ENCODE measurements around the gene SEMA4D.

The SEMA4D gene

GRCh38 chr9:89528540-89528939 is 30.6 kb upstream of the SEMA4D start:
- WGBS, 2 experiments: 85% methylated on average over 6 of the region's 6 CpGs
- no peak overlapping the region for H3K27ac ChIP-seq (ENCODE audit: insufficient read depth, low read depth, low read length, poor library complexity, severe bottlenecking)

DNA sequence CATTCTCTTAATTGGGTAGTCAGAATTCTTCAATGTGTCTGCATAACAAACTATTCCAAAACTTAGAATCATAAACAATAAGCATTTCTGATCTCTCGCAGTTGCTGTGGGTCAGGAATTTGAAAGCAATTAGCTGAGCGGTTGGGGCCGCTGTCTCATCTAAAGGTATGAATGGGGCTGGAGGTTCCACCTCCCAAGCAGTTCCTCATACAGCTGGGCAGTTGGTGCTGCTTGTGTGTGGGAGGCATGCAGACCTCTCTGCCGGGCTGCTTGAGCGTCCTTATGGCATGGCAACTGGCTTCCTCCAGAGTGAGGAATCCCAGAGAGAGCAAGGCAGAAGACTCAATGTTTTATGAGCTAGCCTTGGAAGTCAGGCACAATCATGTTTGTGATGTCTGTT is 30.2 kb upstream of the SEMA4D start:
- no peaks in the 10 kb centered on the region for H3K36me3 ChIP-seq (ENCODE audit: control insufficient read depth, insufficient read depth, low read length)
- no peaks in the 10 kb centered on the region for H3K4me1 ChIP-seq (ENCODE audit: control insufficient read depth, insufficient read depth, low read length)
- H3K9me3 ChIP-seq (ENCODE audit: control insufficient read depth, low read length): no peaks in the 10 kb centered on the region
- no peak overlapping the region for H3K27ac ChIP-seq (ENCODE audit: insufficient read depth, low read depth, low read length, poor library complexity, severe bottlenecking)
- no peak overlapping the region for H3K4me3 ChIP-seq (ENCODE audit: insufficient read depth, low read depth, low read length)
- 87 to 93% methylated on average over 5 of the region's 5 CpGs for WGBS, 2 experiments
- no peaks in the 10 kb centered on the region for H3K27me3 ChIP-seq (ENCODE audit: control insufficient read depth, insufficient read depth, low read length, poor library complexity, severe bottlenecking)

More at GRCh38 chr9:89528540-89528939, 30.6 kb upstream of the SEMA4D start:
- Histone ChIP-seq H3K4me3 (ENCODE audit: insufficient read depth, low read depth, low read length) (no peak overlapping the region), H3K9me3 (ENCODE audit: control insufficient read depth, low read length) (no peaks in the 10 kb centered on the region), H3K36me3 (ENCODE audit: control insufficient read depth, insufficient read depth, low read length) (no peaks in the 10 kb centered on the region), H3K27me3 (ENCODE audit: control insufficient read depth, insufficient read depth, low read length, poor library complexity, severe bottlenecking) (no peaks in the 10 kb centered on the region), H3K4me1 (ENCODE audit: control insufficient read depth, insufficient read depth, low read length) (no peaks in the 10 kb centered on the region)

DNA sequence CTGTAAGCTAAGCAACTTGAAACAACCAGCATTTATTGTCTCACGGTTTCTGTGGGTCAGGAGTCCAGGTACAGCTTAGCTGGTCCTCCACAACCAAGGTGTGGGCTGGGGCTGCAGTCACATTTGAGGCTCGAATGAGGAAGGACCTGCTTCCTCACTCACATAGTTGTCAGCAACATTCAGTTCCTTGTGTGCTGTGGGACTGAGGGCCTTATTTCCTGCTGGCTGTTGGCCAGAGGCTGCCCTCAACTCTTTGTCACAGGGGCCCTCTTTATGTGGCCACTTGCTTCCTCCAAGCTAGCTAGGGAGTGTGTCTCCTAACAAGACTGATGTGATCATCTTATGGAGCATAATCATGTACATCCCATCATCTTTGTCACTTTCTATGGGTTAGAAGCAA is 29.2 kb upstream of the SEMA4D start:
- Histone ChIP-seq H3K36me3 (ENCODE audit: control insufficient read depth, insufficient read depth, low read length) (no peaks in the 10 kb centered on the region), H3K4me1 (ENCODE audit: control insufficient read depth, insufficient read depth, low read length) (no peaks in the 10 kb centered on the region), H3K27ac (ENCODE audit: insufficient read depth, low read depth, low read length, poor library complexity, severe bottlenecking) (no peak overlapping the region), H3K9me3 (ENCODE audit: control insufficient read depth, low read length) (no peaks in the 10 kb centered on the region), H3K27me3 (ENCODE audit: control insufficient read depth, insufficient read depth, low read length, poor library complexity, severe bottlenecking) (no peaks in the 10 kb centered on the region), H3K4me3 (ENCODE audit: insufficient read depth, low read depth, low read length) (no peak overlapping the region)
- WGBS, 2 experiments: 89 to 92% methylated on average over 2 of the region's 2 CpGs

DNA sequence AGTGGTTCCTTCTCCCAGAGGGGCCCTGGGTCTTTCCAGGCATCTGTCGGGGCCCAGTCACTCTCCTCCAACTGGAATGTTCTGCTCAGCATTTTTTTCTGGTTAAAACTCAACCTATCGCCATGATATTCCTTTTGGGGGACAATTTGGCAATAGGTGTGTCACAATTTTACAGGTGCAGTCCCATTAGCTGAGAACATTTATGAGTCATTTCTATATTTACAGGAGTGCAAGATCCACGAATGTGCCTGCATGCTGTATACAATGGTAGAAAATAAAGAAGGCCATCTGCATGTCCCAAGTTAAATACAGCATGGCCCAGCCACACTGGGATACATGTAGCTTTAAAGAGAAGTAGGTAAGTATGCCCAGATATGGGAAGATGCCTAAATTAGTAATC is 28.8 kb upstream of the SEMA4D start:
- H3K4me3 ChIP-seq (ENCODE audit: insufficient read depth, low read depth, low read length): no peak overlapping the region
- 89 to 91% methylated on average over 3 of the region's 3 CpGs for WGBS, 2 experiments
- no peaks in the 10 kb centered on the region for H3K36me3 ChIP-seq (ENCODE audit: control insufficient read depth, insufficient read depth, low read length)
- H3K27ac ChIP-seq (ENCODE audit: insufficient read depth, low read depth, low read length, poor library complexity, severe bottlenecking): no peak overlapping the region
- no peaks in the 10 kb centered on the region for H3K4me1 ChIP-seq (ENCODE audit: control insufficient read depth, insufficient read depth, low read length)
- H3K9me3 ChIP-seq (ENCODE audit: control insufficient read depth, low read length): no peaks in the 10 kb centered on the region
- H3K27me3 ChIP-seq (ENCODE audit: control insufficient read depth, insufficient read depth, low read length, poor library complexity, severe bottlenecking): no peaks in the 10 kb centered on the region

DNA sequence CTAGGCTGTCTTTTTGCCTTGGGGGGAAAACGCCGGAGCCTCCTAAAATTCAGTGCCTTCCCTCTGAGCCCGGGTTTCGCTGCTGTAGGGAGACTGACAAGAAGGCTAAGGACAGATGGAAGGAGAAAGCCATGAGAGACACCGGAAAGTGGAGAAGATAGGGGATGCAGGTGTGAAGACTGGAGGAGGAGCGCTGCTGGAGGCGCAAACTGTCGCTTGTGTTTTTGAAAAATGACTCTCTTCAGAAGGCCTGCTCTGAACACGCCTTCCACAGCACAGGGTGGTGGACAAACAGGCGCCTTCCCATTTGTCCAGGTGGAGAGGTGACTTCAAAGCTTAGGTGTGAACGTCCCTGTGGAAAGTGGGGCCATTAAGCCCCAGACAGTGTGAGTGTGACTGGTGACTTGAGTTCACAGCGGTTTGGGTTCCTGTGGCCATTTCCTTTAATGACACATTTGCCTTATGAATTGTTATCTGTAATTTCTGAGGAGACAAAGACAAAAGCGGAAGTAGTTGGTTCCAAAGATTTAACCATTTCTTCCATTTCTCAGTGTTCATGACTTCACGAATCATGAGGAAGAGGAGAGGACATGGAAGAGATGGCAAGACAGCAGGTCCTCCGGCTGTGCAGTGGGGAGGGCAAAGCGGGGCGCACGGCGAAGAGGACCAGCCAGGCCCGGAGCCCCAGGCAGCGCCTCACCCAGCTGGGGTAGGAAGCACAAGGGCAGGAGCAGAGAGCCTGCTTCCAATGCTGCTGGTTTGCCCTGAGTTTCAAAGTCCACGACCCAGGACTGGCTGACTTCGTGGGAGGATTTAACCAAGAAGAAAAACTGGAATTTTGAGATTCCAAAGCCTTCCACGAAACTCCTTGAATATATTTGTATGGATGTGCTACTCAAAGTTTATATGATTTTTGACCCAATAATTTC is 27.8 kb upstream of the SEMA4D start:
- 95 to 96% methylated on average over 24 of the region's 24 CpGs for WGBS, 2 experiments
- Histone ChIP-seq H3K9me3 (ENCODE audit: control insufficient read depth, low read length) (no peaks in the 10 kb centered on the region), H3K27ac (ENCODE audit: insufficient read depth, low read depth, low read length, poor library complexity, severe bottlenecking) (no peak overlapping the region), H3K36me3 (ENCODE audit: control insufficient read depth, insufficient read depth, low read length) (no peaks in the 10 kb centered on the region), H3K4me3 (ENCODE audit: insufficient read depth, low read depth, low read length) (no peak overlapping the region), H3K4me1 (ENCODE audit: control insufficient read depth, insufficient read depth, low read length) (no peaks in the 10 kb centered on the region), H3K27me3 (ENCODE audit: control insufficient read depth, insufficient read depth, low read length, poor library complexity, severe bottlenecking) (no peaks in the 10 kb centered on the region)

- no peak overlapping the region for H3K27ac ChIP-seq (ENCODE audit: insufficient read depth, low read depth, low read length, poor library complexity, severe bottlenecking)
- H3K27me3 ChIP-seq (ENCODE audit: control insufficient read depth, insufficient read depth, low read length, poor library complexity, severe bottlenecking): no peaks in the 10 kb centered on the region
- 82 to 88% methylated on average over 6 of the region's 6 CpGs for WGBS, 2 experiments
Observed at GRCh38 chr9:89524963-89525362, 27.1 kb upstream of the SEMA4D start.

GRCh38 chr9:89523948-89524347 is 26.0 kb upstream of the SEMA4D start:
- Histone ChIP-seq H3K4me1 (ENCODE audit: control insufficient read depth, insufficient read depth, low read length) (peaks cover 2% of the 10 kb centered on the region), H3K9me3 (ENCODE audit: control insufficient read depth, low read length) (no peaks in the 10 kb centered on the region)
- 90 to 98% methylated on average over 3 of the region's 3 CpGs for WGBS, 2 experiments

More at GRCh38 chr9:89524963-89525362, 27.1 kb upstream of the SEMA4D start:
- Histone ChIP-seq H3K36me3 (ENCODE audit: control insufficient read depth, insufficient read depth, low read length) (no peaks in the 10 kb centered on the region), H3K9me3 (ENCODE audit: control insufficient read depth, low read length) (no peaks in the 10 kb centered on the region), H3K4me1 (ENCODE audit: control insufficient read depth, insufficient read depth, low read length) (no peaks in the 10 kb centered on the region), H3K4me3 (ENCODE audit: insufficient read depth, low read depth, low read length) (no peak overlapping the region)

GRCh38 chr9:89522959-89523285 is 25.0 kb upstream of the SEMA4D start:
- 87 to 92% methylated on average over 2 of the region's 2 CpGs for WGBS, 2 experiments
- Histone ChIP-seq H3K36me3 (ENCODE audit: control insufficient read depth, insufficient read depth, low read length) (no peaks in the 10 kb centered on the region), H3K27ac (ENCODE audit: insufficient read depth, low read depth, low read length, poor library complexity, severe bottlenecking) (no peak overlapping the region), H3K9me3 (ENCODE audit: control insufficient read depth, low read length) (no peaks in the 10 kb centered on the region), H3K4me3 (ENCODE audit: insufficient read depth, low read depth, low read length) (no peak overlapping the region), H3K27me3 (ENCODE audit: control insufficient read depth, insufficient read depth, low read length, poor library complexity, severe bottlenecking) (no peaks in the 10 kb centered on the region), H3K4me1 (ENCODE audit: control insufficient read depth, insufficient read depth, low read length) (peaks cover 4% of the 10 kb centered on the region)

More at GRCh38 chr9:89523948-89524347, 26.0 kb upstream of the SEMA4D start:
- Histone ChIP-seq H3K36me3 (ENCODE audit: control insufficient read depth, insufficient read depth, low read length) (no peaks in the 10 kb centered on the region), H3K27me3 (ENCODE audit: control insufficient read depth, insufficient read depth, low read length, poor library complexity, severe bottlenecking) (no peaks in the 10 kb centered on the region), H3K27ac (ENCODE audit: insufficient read depth, low read depth, low read length, poor library complexity, severe bottlenecking) (no peak overlapping the region), H3K4me3 (ENCODE audit: insufficient read depth, low read depth, low read length) (no peak overlapping the region)

DNA sequence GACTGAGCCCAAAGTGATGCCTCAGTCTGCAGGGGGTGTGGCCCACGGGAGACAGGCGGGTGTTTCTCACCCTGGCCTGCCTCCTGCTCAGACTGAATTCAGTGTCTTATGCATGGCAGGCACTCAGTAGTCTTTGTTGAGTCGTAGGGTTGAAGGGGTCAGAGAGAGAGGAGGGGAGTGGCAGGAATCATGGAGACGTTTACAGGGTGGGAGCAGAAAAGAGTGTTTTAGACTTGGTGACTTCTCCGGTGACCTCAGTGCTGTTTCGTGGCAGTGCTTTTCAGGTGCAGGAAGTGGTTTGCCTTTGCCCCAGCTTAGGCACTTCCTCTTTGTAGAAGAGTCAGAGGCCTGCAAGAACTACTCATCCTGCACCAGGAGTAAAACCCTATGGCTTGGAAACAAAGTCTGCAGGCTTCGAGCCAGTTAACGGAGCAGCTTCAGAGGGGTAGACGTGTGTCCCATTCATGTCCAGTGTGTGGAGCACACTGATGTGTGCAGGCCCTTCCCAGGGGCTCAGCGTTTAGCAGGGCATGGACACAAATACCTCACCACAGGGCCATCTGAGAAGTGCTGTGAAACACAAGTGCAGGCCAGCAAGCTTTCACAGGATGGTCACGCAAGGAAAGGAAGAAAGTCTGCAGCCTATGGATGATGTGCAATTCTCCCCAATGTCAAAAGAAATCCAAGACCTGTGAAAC is 24.5 kb upstream of the SEMA4D start:
- peaks cover 4% of the 10 kb centered on the region for H3K4me1 ChIP-seq (ENCODE audit: control insufficient read depth, insufficient read depth, low read length)
- no peaks in the 10 kb centered on the region for H3K36me3 ChIP-seq (ENCODE audit: control insufficient read depth, insufficient read depth, low read length)
- H3K27ac ChIP-seq (ENCODE audit: insufficient read depth, low read depth, low read length, poor library complexity, severe bottlenecking): no peak overlapping the region
- 83 to 84% methylated on average over 11 of the region's 11 CpGs for WGBS, 2 experiments
- no peaks in the 10 kb centered on the region for H3K9me3 ChIP-seq (ENCODE audit: control insufficient read depth, low read length)
- no peak overlapping the region for H3K4me3 ChIP-seq (ENCODE audit: insufficient read depth, low read depth, low read length)
- H3K27me3 ChIP-seq (ENCODE audit: control insufficient read depth, insufficient read depth, low read length, poor library complexity, severe bottlenecking): no peaks in the 10 kb centered on the region

DNA sequence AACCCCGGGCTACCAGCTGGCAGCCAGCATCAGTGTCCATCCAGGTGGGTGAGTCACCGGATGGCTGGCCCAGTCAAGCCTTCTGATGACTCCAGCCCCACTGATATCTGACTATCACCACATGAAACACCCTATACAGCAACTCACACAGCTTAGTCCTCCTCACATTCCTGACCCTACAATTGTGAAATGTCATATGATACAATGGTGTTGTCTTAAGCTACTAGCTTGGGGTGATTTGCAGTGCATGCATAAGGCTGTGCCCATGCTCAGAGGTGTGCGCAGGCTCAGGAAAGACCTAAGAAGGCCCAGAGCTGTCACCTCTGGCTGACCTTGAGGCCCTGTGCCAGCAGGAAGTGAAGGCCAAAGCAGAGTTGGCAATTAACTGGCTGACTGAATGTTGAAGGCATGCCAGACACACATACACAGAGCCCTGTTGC is 21.5 kb upstream of the SEMA4D start:
- no peaks in the 10 kb centered on the region for H3K27me3 ChIP-seq (ENCODE audit: control insufficient read depth, insufficient read depth, low read length, poor library complexity, severe bottlenecking)
- no peak overlapping the region for H3K27ac ChIP-seq (ENCODE audit: insufficient read depth, low read depth, low read length, poor library complexity, severe bottlenecking)
- H3K4me3 ChIP-seq (ENCODE audit: insufficient read depth, low read depth, low read length): no peak overlapping the region
- WGBS, 2 experiments: 93 to 98% methylated on average over 3 of the region's 3 CpGs
- H3K36me3 ChIP-seq (ENCODE audit: control insufficient read depth, insufficient read depth, low read length): no peaks in the 10 kb centered on the region
- H3K9me3 ChIP-seq (ENCODE audit: control insufficient read depth, low read length): no peaks in the 10 kb centered on the region
- peaks cover 4% of the 10 kb centered on the region for H3K4me1 ChIP-seq (ENCODE audit: control insufficient read depth, insufficient read depth, low read length)
